ENCODE results near the gene HIC2. TPM values are rescaled to one million over a fixed set of nuclear protein-coding genes. Genes with fewer than 3 reads are reported as not detected.
A peak's percentile ranks its signal among the peaks of the same experiment; 100 is the strongest.
"Not testable (repeated sequence)": the region's sequence is repeated elsewhere in the genome, so short reads cannot be mapped to it uniquely, and the experiment has no call there.

Gene HIC2
- total and polyA plus RNA-seq, 9 of the 15 experiments (the other 6 are each of a cell fraction or from before 2014, with no cell fraction given) = 1.7 to 117 (median 35.5) TPM

DNA sequence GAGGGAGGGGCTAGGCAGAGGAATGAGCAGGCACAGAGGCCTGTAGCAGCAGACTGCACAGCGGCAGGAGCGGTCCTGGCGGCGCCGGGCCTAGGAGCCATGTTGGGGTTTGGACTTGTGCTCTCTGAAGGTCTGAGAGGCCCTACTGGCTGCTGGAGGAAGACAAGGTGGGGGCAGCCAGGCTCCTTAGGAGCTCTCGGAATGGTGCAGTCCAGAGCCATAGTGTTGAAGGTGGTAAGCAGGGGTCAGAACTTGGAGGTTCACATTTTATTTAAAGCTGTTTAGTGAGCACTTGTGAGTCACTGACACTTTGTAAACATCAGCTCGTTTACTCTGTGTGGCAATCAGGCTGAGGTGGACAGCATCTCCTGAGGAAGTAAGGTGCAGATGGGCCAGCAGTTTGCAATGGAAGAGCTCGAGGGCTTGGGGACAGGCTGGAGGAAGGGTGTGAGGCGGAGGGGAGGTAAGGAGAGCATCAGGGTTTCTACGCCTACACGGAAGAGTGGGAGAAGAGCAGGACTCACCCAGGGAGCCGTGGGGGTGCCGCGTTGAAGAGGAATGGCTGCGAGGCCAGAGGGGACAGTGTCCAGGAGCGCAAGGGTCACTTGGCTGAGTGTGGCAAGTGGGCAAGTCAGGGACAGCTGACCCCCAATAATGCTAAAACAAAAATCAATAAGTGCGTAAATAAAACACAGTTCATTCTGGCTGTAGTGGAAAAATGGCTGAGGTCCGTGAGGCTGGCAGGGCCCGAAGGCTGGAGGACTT, 40.0 kb downstream of the HIC2 start (continued):
- peak; percentile 63 for TF ChIP-seq CEBPG (CRISPR knock-in tag; IDR thresholded peaks at IDR 0.05)
- TF ChIP-seq CEBPG (tag; conservative IDR thresholded peaks at IDR 0.05 in 1 of 2, IDR thresholded peaks at IDR 0.05 in 1 of 2) = peak in 1 of 2 experiments; percentile 60; a peak in 2 of 4 replicates
- peak in 1 of 2 experiments; percentile 57; a peak in 2 of 4 replicates for TF ChIP-seq FOXK2 (conservative IDR thresholded peaks at IDR 0.05 in 1 of 2, IDR thresholded peaks at IDR 0.05 in 1 of 2; ENCODE audit: low read depth in 2 of 2)
- TF ChIP-seq GABPA (tag; conservative IDR thresholded peaks at IDR 0.05; ENCODE audit: low read depth) = no peak
- TF ChIP-seq PHTF2 (CRISPR knock-in tag; IDR thresholded peaks at IDR 0.05) = 0 out of 2 replicates have a peak, but pooled peaks have one; percentile 36
- no peak for TF ChIP-seq RBM39 (optimal IDR thresholded peaks at IDR 0.05; ENCODE audit: low read depth, low read length)
- TF ChIP-seq NEUROD1 (IDR thresholded peaks at IDR 0.05; ENCODE audit: borderline replicate concordance, low read depth, low read length, partially characterized antibody) = peak; percentile 9
- peak; percentile 36; the same call in 1 of the 2 replicates for TF ChIP-seq ARID1B (IDR thresholded peaks at IDR 0.05)

DNA sequence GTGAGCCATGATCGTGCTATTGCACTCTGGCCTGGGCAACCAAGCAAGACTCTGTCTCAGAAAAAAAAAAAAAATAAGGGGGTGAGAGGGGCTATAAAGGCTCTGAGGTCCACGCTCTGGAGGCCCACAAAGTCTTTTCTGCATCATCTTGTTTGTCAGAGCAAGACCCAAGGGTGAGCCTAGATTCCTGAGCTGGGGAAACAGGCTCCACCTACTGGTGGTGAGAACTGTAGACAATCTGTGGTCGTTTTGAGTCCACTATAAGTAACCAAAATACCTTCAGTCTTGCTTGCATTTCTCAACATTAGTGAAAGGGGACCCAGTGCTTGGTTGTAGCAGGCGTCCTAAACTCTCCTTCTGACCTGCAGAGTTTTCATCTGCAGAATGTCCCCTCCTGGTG, 45.5 kb downstream of the HIC2 start:
- H3K4me2 ChIP-seq (ENCODE audit: insufficient read depth, low read length); in situ Hi-C loops (cut with MboI); H3K4me1 ChIP-seq (replicated peaks in 1 of 2; ENCODE audit: control insufficient read depth in 2 of 2, insufficient read depth in 2 of 2, low read length in 2 of 2); H3K9me3 ChIP-seq (replicated peaks; ENCODE audit: control insufficient read depth, insufficient read depth, low read depth, low read length); CTCF ChIA-PET (ENCODE audit: low intra/inter-chr PET ratio); H3K9me1 ChIP-seq (ENCODE audit: control insufficient read depth, insufficient read depth, low read length); intact Hi-C loops (cut with micrococcal nuclease); H4K20me1 ChIP-seq (replicated peaks; ENCODE audit: control insufficient read depth, insufficient read depth, low read length); H3K79me2 ChIP-seq (ENCODE audit: control insufficient read depth, insufficient read depth, low read length); H2AFZ ChIP-seq (ENCODE audit: low read depth, low read length); H3K4me3 ChIP-seq; H3K9ac ChIP-seq (ENCODE audit: insufficient read depth in 1 of 2, low read depth in 2 of 2, low read length in 2 of 2); H3K27me3 ChIP-seq (ENCODE audit: control insufficient read depth in 2 of 2, insufficient read depth in 2 of 2, low read length in 2 of 2); BruUV-seq (replicated peaks); DNase-seq (ENCODE audit: extremely low read depth in 1 of 4, low spot score in 3 of 4); H3K27ac ChIP-seq (ENCODE audit: extremely low read depth, low read depth, low read length); H3K36me3 ChIP-seq (ENCODE audit: control insufficient read depth, insufficient read depth, low read length); POLR2A ChIA-PET: not testable (repeated sequence)
- peak; percentile 81 for ATAC-seq
- peak; percentile 83 for FAIRE-seq
- 100% methylated on average over 1 of the region's 4 CpGs for WGBS (ENCODE audit: insufficient coverage, low coverage, missing lambda C conversion rate)

Data from K562 (cell line).